T-helper 17 cell (primary cell): Measurements from ENCODE around the gene LIN54. TPM values are rescaled to one million over a fixed set of nuclear protein-coding genes. Genes with fewer than 3 reads are reported as not detected.

ENCODE experiments used
- ATAC-seq: fragments of 150-1000 bp; cut with Tn5 transposase; 2 replicates; pipeline ENCODE4 v1.10.0; 2021; ENCODE audit warnings: mild to moderate bottlenecking, moderate library complexity
- DNase-seq, 3 donors: peaks; one replicate each; pipeline versions ENCODE4 v3.0.0 to v3.0.0-alpha.2; 2020 to 2021
- H3K9me3 ChIP-seq: one replicate; pipeline ENCODE4 v1.7.0; 2013; ENCODE audit warnings: low read length, mild to moderate bottlenecking; ENCODE audit not compliant: control insufficient read depth, poor library complexity, severe bottlenecking
- H3K27ac Mint-ChIP-seq: one replicate; pipeline ENCODE4 v1.8.0; 2022; ENCODE audit warnings: mild to moderate bottlenecking, moderate library complexity, mixed read lengths
- H3K27me3 Mint-ChIP-seq: one replicate; pipeline ENCODE4 v1.8.0; 2022; ENCODE audit warnings: mixed read lengths
- H3K36me3 Mint-ChIP-seq: one replicate; pipeline ENCODE4 v1.8.0; 2022; ENCODE audit warnings: low read depth, mixed read lengths
- H3K4me1 Mint-ChIP-seq: one replicate; pipeline ENCODE4 v1.8.0; 2022; ENCODE audit warnings: mild to moderate bottlenecking, mixed read lengths
- H3K4me3 Mint-ChIP-seq: one replicate; pipeline ENCODE4 v1.8.0; 2022; ENCODE audit warnings: mild to moderate bottlenecking, moderate library complexity, mixed read lengths
- total RNA-seq, 4 donors: library from RNA in 2 of 4; stranded (reverse) in 2 of 4; gene quantifications; one replicate each; pipeline ENCODE4 v1.2.3 and lab custom pipeline; 2022 to 2026

The LIN54 gene
- total RNA-seq, 2 donors from 2014 or later: 15.2 to 16.8 TPM

DNA sequence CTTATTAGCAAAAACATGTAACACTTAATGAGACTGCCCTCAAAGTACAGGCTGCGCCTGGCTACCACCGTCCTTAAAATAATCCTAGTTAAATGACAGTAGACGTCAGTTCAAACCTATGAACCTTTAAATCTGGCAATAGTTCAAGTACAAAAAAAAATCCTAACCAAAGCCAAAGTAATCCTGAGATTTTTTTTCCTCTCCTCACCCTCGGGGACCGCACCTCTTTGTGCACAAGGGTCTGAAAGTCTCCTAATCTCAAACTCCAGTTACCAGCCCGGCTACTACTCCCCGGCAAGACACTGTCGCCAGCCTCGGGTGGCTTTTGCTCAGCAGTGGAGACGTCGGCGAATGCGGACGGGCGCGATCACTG lies 120.1 kb downstream of the LIN54 start:
- ATAC-seq (peak; percentile 2), DNase-seq (no peak)
- peak overlapping the region; percentile 96 for H3K27ac Mint-ChIP-seq
- peak overlapping the region; percentile 95 for H3K4me3 Mint-ChIP-seq
- peaks cover 7% of the 10 kb centered on the region for H3K36me3 Mint-ChIP-seq
- no peaks in the 10 kb centered on the region for H3K9me3 ChIP-seq
- H3K27me3 Mint-ChIP-seq: no peaks in the 10 kb centered on the region
- peaks cover 24% of the 10 kb centered on the region for H3K4me1 Mint-ChIP-seq

DNA sequence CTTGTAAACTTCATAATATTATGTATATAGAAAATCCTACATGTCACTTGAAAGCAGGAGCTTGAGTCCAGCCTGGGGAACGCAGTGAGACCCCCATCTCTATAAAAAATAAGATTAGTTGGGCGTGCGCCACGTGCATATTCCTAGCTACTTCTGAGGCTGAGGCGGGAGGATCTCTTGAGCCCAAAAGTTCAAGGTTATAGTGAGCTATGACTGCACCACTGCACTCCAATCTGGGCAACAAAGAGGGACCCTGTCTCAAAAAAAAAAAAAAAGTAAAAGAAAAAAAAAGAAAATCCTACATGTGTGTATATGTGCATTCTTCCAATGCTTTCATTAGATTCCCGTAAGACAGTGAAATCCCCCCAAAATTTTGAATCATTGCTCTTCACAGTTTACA lies 121.3 kb downstream of the LIN54 start:
- DNase-seq (no peak), ATAC-seq (no peak)
- no peaks in the 10 kb centered on the region for H3K27me3 Mint-ChIP-seq
- H3K36me3 Mint-ChIP-seq: peaks cover 4% of the 10 kb centered on the region
- peaks cover 33% of the 10 kb centered on the region for H3K4me1 Mint-ChIP-seq
- no peaks in the 10 kb centered on the region for H3K9me3 ChIP-seq
- peak overlapping the region; percentile 95 for H3K4me3 Mint-ChIP-seq
- H3K27ac Mint-ChIP-seq: peak overlapping the region; percentile 96

DNA sequence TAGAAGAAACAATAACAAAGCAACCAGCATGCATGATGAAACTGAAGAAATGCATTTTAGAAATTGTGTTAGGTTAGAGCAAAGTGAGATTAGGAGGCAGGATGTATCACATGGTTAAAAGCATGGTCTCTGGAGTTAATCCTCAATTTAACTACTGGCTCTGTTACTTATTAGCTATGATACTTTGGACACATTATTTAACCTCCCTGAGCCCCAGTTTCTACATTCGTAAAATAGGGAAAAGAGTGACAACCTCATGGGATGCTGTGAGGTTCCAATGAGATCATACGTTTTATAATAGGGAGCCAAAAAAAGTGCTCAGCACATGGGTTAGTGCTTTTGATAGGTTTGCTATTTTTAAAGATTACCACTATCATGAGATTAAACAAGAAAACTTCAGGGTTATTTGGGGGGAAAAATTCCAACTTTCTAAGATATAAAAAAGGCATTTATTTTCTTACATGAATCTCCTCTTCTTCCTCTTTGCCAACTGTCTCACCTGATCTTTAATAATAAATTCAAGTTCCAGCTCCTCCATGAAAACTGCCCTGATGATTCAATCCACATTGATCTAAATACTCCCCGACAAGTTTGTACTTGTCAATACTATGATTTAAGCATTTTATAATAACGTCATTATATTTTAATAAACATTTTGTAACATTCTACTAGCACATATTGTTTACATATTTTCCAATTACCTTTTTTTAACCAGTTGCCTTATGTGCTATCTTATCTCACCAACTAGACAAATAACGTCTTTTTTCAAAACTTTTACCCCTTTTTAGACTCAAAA lies 124.3 kb downstream of the LIN54 start:
- H3K27ac Mint-ChIP-seq: peak overlapping the region; percentile 72
- H3K27me3 Mint-ChIP-seq: no peaks in the 10 kb centered on the region
- DNase-seq: no peak
- no peaks in the 10 kb centered on the region for H3K9me3 ChIP-seq
- no peak overlapping the region for H3K4me3 Mint-ChIP-seq
- ATAC-seq: no peak
- H3K4me1 Mint-ChIP-seq: peaks cover 35% of the 10 kb centered on the region
- peaks cover 3% of the 10 kb centered on the region for H3K36me3 Mint-ChIP-seq

DNA sequence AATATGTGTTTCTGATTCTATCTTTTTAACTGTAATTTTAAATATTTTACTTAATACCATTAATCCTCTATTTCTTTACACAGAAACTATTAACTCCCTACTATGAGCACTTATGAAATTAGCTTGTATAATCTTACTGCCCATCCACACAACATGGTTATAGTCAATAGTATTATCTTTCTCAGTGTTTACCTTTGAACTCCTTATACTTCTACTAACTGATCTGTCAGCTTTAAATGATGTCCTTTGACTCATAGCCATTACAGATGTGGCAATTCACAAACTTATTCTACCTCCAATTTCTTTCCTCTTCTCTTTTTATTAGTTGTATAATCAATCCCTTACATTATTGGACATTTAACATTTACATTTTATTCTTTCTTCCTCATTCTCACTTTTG lies 125.2 kb downstream of the LIN54 start:
- Mint-ChIP-seq H3K4me3 (no peak overlapping the region), H3K36me3 (peaks cover 3% of the 10 kb centered on the region), H3K27me3 (no peaks in the 10 kb centered on the region), H3K4me1 (peaks cover 31% of the 10 kb centered on the region), H3K27ac (peak overlapping the region; percentile 72)
- no peak for DNase-seq
- no peak for ATAC-seq
- H3K9me3 ChIP-seq: no peaks in the 10 kb centered on the region

Other genes with a start within 250 kb of the LIN54 start
- under 1 TPM; 0.60 to 0.65 TPM for gene SCD5, start 212.0 kb downstream of the LIN54 start, total RNA-seq
- gene SEC31A, start 119.7 kb downstream of the LIN54 start, total RNA-seq: 100 to 1,000 TPM; 141 to 160 TPM
- gene THAP9, start 110.1 kb downstream of the LIN54 start, total RNA-seq: 1 to 10 TPM; 3.5 to 4.9 TPM
- 10 to 100 TPM; 24.1 to 25.4 TPM for gene COPS4, start 24.4 kb upstream of the LIN54 start, total RNA-seq
- gene PLAC8, start 103.9 kb upstream of the LIN54 start, total RNA-seq: 100 to 1,000 TPM; 146 to 182 TPM